Osteocyte (in vitro differentiated cells): Measurements from ENCODE around the gene PIK3R3. TPM values are rescaled to one million over a fixed set of nuclear protein-coding genes. Genes with fewer than 3 reads are reported as not detected.
"Not testable (repeated sequence)": the region's sequence is repeated elsewhere in the genome, so short reads cannot be mapped to it uniquely, and the experiment has no call there.

ENCODE experiments used
- DNase-seq: peaks from one replicate; pipeline ENCODE4 v3.0.0; 2021; ENCODE audit warnings: mixed read lengths; ENCODE audit not compliant: unreplicated experiment; ENCODE audit errors: extremely low spot score
- H3K27ac Mint-ChIP-seq: one replicate; pipeline ENCODE4 v1.8.0; 2021; ENCODE audit warnings: mild to moderate bottlenecking, mixed read lengths; ENCODE audit not compliant: unreplicated experiment
- H3K27me3 Mint-ChIP-seq: one replicate; pipeline ENCODE4 v1.8.0; 2021; ENCODE audit warnings: mixed read lengths; ENCODE audit not compliant: unreplicated experiment
- H3K36me3 Mint-ChIP-seq: one replicate; pipeline ENCODE4 v1.8.0; 2021; ENCODE audit warnings: mixed read lengths; ENCODE audit not compliant: unreplicated experiment
- H3K4me1 Mint-ChIP-seq: one replicate; pipeline ENCODE4 v1.8.0; 2021; ENCODE audit warnings: mixed read lengths; ENCODE audit not compliant: unreplicated experiment
- H3K4me3 Mint-ChIP-seq: one replicate; pipeline ENCODE4 v1.8.0; 2021; ENCODE audit warnings: mild to moderate bottlenecking, moderate library complexity, mixed read lengths; ENCODE audit not compliant: unreplicated experiment
- H3K9me3 Mint-ChIP-seq: one replicate; pipeline ENCODE4 v1.8.0; 2021; ENCODE audit warnings: mixed read lengths; ENCODE audit not compliant: unreplicated experiment
- CTCF ChIP-seq: fragments of 200-600 bp; sonication (generic); IDR thresholded peaks from 2 replicates; pipeline ENCODE4 v1.5.0; 2021; ENCODE audit warnings: antibody characterized with exemption, mild to moderate bottlenecking, moderate library complexity
- total RNA-seq: library from RNA; stranded (reverse); gene quantifications from 2 replicates; pipeline ENCODE4 v1.2.1, GENCODE V29; 2021

Gene PIK3R3
- total RNA-seq, 1 donor from 2014 or later, result 33.2 TPM

- H3K27me3 Mint-ChIP-seq, result no peaks in the 10 kb centered on the region
- peaks cover 8% of the 10 kb centered on the region for H3K4me1 Mint-ChIP-seq
- H3K4me3 Mint-ChIP-seq, result no peak overlapping the region
- no peak for DNase-seq
- H3K9me3 Mint-ChIP-seq, result peaks cover 23% of the 10 kb centered on the region
- H3K27ac Mint-ChIP-seq, result no peak overlapping the region
- peaks cover 16% of the 10 kb centered on the region for H3K36me3 Mint-ChIP-seq
- TF ChIP-seq CTCF, result no peak
Measured at GRCh38 chr1:46096269-46097148, 35.9 kb downstream of the PIK3R3 start.

GRCh38 chr1:46095110-46095509 is 37.3 kb downstream of the PIK3R3 start:
- DNase-seq, H3K27me3 Mint-ChIP-seq, H3K4me1 Mint-ChIP-seq, H3K27ac Mint-ChIP-seq, H3K4me3 Mint-ChIP-seq: not testable (repeated sequence)
- Mint-ChIP-seq H3K36me3 (peaks cover 13% of the 10 kb centered on the region), H3K9me3 (peaks cover 21% of the 10 kb centered on the region)

- Mint-ChIP-seq H3K9me3 (peaks cover 15% of the 10 kb centered on the region), H3K4me3 (no peak overlapping the region), H3K27me3 (no peaks in the 10 kb centered on the region), H3K36me3 (peaks cover 10% of the 10 kb centered on the region), H3K4me1 (peaks cover 8% of the 10 kb centered on the region), H3K27ac (no peak overlapping the region)
- no peak for DNase-seq
- no peak for TF ChIP-seq CTCF
Measured at GRCh38 chr1:46094471-46095005, 37.9 kb downstream of the PIK3R3 start.

DNA sequence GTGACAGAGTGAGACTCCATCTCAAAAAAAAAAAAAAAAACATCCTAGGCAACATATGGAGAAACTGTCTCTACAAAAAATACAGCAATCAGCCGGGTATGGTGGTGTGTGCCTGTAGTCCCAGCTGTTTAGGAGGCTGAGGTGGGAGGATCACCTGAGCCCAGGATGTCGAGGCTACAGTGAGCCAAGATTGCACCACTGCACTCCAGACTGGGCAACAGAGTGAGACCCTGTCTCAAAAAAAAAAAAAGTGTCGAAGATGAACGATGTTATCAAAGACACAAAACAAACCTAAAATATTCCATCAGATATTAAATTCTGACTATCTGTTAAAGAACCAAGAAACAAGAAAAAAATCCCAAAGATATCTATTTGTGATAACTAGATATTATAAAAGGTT is 38.6 kb downstream of the PIK3R3 start:
- not testable (repeated sequence) for H3K9me3 Mint-ChIP-seq, H3K4me3 Mint-ChIP-seq, H3K36me3 Mint-ChIP-seq, DNase-seq, H3K27me3 Mint-ChIP-seq, H3K27ac Mint-ChIP-seq, H3K4me1 Mint-ChIP-seq

GRCh38 chr1:46087891-46088290 is 44.5 kb downstream of the PIK3R3 start:
- H3K4me1 Mint-ChIP-seq, result peaks cover 10% of the 10 kb centered on the region
- no peak overlapping the region for H3K4me3 Mint-ChIP-seq
- DNase-seq, result no peak
- H3K27me3 Mint-ChIP-seq, result no peaks in the 10 kb centered on the region
- no peak for TF ChIP-seq CTCF
- no peaks in the 10 kb centered on the region for H3K9me3 Mint-ChIP-seq
- no peak overlapping the region for H3K27ac Mint-ChIP-seq
- peaks cover 4% of the 10 kb centered on the region for H3K36me3 Mint-ChIP-seq

GRCh38 chr1:46086576-46086975 is 45.9 kb downstream of the PIK3R3 start:
- no peak for DNase-seq
- H3K4me1 Mint-ChIP-seq, result peaks cover 10% of the 10 kb centered on the region
- no peaks in the 10 kb centered on the region for H3K27me3 Mint-ChIP-seq
- H3K27ac Mint-ChIP-seq, result no peak overlapping the region
- H3K36me3 Mint-ChIP-seq, result peaks cover 4% of the 10 kb centered on the region
- TF ChIP-seq CTCF, result no peak
- no peaks in the 10 kb centered on the region for H3K9me3 Mint-ChIP-seq
- H3K4me3 Mint-ChIP-seq, result no peak overlapping the region
